Suppressor macrophage (primary cell): ENCODE results near the gene INKA1.
"Not testable (repeated sequence)": the region's sequence is repeated elsewhere in the genome, so short reads cannot be mapped to it uniquely, and the experiment has no call there.

Experiments
- DNase-seq, 4 experiments: peaks; one replicate each; pipeline ENCODE4 v3.0.0-alpha.2; 2020 to 2022

Gene INKA1

DNA sequence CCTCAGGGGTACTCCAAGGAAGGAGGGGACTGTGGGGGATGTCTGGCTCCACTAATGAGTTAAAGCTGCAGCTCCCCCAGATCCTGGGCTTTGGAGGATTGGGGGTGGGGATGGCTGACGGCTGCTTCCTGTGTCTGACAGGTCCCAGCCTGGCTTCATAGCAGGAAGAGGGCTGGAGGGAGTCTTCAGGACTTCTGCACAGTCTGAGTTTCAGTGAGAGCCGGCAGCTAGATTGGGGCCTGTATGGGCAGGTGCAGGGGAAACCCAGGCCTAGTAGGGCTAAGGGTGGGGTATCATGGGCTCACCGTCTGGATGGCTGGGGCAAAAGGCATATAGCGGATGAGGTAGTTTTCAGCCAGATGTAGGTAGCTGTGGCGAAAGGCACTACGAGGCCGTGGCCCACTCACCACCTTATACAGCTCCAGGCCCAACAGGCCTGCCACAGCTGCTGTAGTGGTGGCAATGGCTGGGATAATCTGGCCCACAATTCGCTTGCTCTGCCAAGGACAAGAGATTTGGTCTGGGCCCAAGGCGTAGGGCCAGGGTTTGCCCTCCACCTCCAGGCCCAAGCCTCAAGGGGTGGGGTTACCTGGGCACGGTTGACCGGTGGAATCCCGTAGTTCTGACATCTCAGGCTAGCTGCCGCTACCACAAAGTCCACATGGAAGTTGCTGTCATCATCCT lies 4.5 kb downstream of the INKA1 start:
- no peak for DNase-seq

DNA sequence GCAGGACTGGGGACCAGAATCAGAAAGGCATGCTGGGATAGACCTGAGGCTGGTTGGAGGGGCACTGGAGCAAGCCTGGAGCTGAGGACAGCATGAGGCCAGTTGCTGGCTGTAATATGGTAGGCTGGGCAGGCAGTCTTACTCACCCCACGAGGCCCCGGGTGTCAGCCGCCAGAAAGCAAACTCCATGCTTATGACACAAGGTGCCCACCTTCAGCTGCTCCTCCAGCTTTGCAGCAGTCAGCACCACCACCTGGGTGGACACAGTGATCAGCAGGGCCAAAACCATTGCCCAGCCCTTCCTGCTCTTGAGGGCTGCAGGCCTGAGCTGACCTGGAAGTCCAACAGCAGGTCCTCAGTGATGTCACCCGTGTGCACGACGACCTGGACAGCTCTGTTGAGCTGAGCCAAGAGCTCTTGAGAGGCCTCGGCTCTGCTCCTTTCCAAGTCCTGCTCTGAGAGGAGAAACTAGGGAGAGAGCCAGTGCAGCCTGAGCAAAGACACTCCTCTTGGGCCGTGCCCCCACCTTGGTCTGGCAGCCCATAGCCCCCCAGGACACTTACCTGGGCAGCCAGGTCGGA lies 9.9 kb downstream of the INKA1 start:
- peak in 2 of 4 experiments; percentile 15 to 19 for DNase-seq

- peak; percentile 72 to 85 (median 83) for DNase-seq
Measured at GRCh38 chr3:49813497-49814174, 10.6 kb downstream of the INKA1 start, which contains the start of gene UBA7. Gene UBA7, minus strand, starts transcription at chr3:49813953. Its CDS starts 166 bp downstream, at chr3:49813787.

DNA sequence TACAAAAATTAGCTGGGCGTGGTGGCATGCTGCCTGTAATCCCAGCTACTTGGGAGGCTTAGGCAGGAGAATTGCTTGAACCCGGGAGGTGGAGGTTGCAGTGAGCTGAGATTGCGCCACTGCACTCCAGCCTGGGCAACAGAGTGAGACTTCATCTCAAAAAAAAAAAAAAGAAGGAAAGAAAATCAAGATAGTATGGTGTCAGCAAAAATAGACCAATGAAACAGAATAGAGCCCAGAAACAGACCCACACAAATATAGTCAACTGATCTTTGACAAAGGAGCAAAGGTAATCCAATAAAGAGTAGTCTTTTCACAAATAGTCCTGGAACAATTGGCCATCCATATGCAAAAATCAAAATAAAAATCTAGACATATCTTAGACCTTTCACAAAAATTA lies 20.1 kb downstream of the INKA1 start:
- DNase-seq = not testable (repeated sequence)

GRCh38 chr3:49826016-49826415 lies 23.0 kb downstream of the INKA1 start:
- no peak for DNase-seq

GRCh38 chr3:49831341-49831740 lies 28.3 kb downstream of the INKA1 start:
- DNase-seq = no peak

- peak; percentile 86 to 92 (median 90) for DNase-seq
Measured at GRCh38 chr3:49839193-49839809, 36.2 kb downstream of the INKA1 start.

DNA sequence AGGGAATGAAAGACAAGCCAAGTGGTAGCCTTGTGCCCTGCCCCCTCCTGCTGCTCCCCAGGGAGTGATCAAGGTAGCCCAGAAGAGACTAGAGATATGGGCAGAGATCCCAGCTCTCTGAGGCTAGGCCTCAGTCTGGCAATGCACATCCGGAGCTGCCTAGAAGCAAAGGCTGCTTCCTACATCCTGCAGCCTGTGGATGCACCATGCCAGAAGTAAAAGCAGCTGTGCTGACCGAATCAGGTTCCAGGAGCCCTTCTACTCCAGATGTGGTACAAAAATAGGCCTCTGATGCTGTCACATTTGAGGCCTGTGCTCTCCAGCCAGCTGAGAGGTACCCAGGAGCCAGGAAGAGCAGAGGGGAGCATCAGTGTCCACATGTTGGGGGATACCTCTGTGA lies 37.3 kb downstream of the INKA1 start:
- no peak for DNase-seq

DNA sequence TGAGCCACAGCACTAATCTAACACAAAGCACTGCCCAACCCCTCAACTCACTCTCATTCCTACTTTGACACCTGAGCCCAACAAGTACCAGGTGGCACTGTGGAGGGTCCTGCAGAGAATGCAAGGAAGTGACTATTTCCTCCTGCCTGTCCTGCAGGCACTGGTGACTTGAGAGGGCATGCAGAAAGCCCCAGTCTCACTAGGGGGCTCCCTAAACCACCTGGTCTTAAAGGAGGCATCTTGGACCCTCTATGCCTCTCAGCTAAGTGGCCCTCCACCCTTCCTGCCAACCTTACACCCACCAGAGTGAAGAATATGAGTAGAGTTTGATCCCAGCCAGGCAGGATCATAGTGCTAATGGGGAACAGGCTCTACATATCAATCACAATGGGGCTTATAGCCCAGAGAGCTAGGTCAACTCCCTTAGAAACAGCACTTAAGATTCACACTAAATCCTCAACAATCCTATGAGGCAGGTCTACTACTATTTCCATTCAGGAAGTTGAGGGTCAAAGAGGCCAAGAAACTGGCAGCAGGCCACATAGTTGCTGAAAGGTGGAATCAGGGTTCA lies 38.1 kb downstream of the INKA1 start:
- peak in 2 of 4 experiments; percentile 12 to 17 for DNase-seq

GRCh38 chr3:49841806-49842205 lies 38.7 kb downstream of the INKA1 start:
- DNase-seq = no peak

- DNase-seq = no peak
Measured at GRCh38 chr3:49842843-49843517, 39.9 kb downstream of the INKA1 start.

DNA sequence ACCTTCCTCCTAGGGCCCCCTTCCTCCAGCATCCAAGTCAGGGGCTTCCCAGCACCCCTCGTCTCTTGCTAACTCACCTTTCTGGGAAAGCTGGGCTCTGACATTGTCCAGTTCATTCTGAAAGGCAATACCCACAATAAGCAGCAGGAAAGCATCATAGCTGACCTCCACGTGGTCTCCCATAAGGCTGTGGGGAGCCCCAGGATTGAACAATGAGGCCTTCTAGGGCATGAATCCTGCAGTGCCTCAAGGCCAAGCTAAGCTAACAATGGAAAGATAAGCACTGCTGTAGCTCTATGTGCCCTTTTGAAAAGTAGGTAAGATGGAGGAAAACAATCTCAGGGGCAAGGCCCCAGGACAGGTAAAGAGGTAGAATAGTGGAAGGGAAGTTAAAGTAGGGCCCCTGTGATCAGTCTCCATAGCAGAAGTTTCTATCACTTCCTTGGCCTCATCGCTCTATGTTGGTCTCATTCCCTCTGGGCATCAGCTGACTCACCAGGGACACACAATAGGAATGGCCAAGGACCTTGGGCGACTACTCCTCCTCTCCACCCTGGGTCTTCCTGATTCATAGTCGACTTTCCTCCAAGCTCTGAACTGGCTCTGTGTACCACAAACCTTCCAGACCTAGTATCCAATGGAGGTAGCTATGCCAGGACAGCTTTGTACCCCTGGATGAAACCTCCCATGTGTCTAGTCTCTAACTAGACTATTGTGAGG lies 41.6 kb downstream of the INKA1 start:
- no peak for DNase-seq

- no peak for DNase-seq
Measured at GRCh38 chr3:49845694-49846093, 42.6 kb downstream of the INKA1 start.
